ENCODE results near the gene FOXP2.
"Not testable (repeated sequence)": the region's sequence is repeated elsewhere in the genome, so short reads cannot be mapped to it uniquely, and the experiment has no call there.

FOXP2 gene

DNA sequence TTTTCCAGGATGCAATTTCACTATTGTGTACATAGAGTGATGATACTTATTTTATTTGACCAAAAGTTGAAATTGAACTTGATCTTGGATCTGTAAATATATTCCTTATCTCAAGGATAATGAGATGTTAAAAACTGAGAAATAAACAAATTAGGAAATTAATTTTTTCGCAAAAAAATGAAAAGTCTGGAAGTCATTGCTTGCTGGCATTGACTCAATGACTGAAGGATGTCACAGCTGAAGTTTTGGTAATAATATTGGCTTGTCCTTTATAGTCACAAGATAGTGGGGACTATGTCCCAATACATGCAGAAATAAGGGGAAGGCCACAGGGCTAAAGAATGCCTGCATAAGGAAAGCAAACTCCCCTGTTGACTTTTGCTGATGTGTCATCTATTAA is 92.8 kb downstream of the FOXP2 start:
- Histone ChIP-seq H3K36me3 (ENCODE audit: control insufficient read depth in 2 of 2, insufficient read depth in 1 of 2, low read length in 2 of 2) (no peaks in the 10 kb centered on the region), H3K4me1 (ENCODE audit: control insufficient read depth, insufficient read depth, low read length) (peaks cover 2% of the 10 kb centered on the region; the same call in 1 of the 2 replicates), H3K9me3 (ENCODE audit: control insufficient read depth, insufficient read depth, low read depth, low read length) (no peaks in the 10 kb centered on the region), H3K27ac (ENCODE audit: extremely low read depth, low read depth, low read length) (no peak overlapping the region), H3K4me3 (ENCODE audit: low read depth, low read length) (no peak overlapping the region)
- TF ChIP-seq ZFHX2 (tag by site-specific recombination; conservative IDR thresholded peaks at IDR 0.05): no peak
- TF ChIP-seq ZNF114 (tag by site-specific recombination; IDR thresholded peaks at IDR 0.05): no peak
- POLR2A ChIA-PET: no interaction called here
- CTCF ChIA-PET: no interaction called here

DNA sequence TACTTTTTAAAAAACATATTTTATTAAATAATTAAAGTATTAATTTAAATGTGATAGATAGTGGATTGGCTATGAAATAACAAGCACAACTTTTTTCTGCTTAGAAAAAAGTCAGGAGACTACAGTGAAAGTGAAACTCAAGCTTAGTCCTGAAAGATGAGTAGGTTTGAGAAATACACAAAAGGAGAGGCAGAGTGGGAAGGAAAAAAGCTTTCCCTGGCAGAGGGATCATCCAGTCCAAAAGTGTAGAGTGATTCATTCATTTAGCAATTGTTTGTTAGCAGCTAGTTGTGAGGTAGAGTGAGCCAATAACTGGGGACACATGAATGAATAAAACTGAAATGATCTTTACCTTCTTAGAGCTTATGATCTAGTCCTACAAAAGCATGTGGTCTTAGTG is 93.5 kb downstream of the FOXP2 start:
- Histone ChIP-seq H3K27ac (ENCODE audit: extremely low read depth, low read depth, low read length) (no peak overlapping the region), H3K4me1 (ENCODE audit: control insufficient read depth, insufficient read depth, low read length) (peaks cover 2% of the 10 kb centered on the region; the same call in 1 of the 2 replicates), H3K9me3 (ENCODE audit: control insufficient read depth, insufficient read depth, low read depth, low read length) (no peaks in the 10 kb centered on the region), H3K4me3 (ENCODE audit: low read depth, low read length) (no peak overlapping the region), H3K36me3 (ENCODE audit: control insufficient read depth in 2 of 2, insufficient read depth in 1 of 2, low read length in 2 of 2) (no peaks in the 10 kb centered on the region)
- TF ChIP-seq KLF1 (tag by site-specific recombination; IDR thresholded peaks at IDR 0.05) (no peak), ZBTB1 (tag by site-specific recombination; IDR thresholded peaks at IDR 0.05) (no peak), PRDM1 (tag by site-specific recombination; IDR thresholded peaks at IDR 0.05) (0 out of 2 replicates have a peak, but pooled peaks have one; percentile 57), ZNF366 (tag by site-specific recombination; conservative IDR thresholded peaks at IDR 0.05) (no peak)
- TF ChIP-seq, protein P1, sequence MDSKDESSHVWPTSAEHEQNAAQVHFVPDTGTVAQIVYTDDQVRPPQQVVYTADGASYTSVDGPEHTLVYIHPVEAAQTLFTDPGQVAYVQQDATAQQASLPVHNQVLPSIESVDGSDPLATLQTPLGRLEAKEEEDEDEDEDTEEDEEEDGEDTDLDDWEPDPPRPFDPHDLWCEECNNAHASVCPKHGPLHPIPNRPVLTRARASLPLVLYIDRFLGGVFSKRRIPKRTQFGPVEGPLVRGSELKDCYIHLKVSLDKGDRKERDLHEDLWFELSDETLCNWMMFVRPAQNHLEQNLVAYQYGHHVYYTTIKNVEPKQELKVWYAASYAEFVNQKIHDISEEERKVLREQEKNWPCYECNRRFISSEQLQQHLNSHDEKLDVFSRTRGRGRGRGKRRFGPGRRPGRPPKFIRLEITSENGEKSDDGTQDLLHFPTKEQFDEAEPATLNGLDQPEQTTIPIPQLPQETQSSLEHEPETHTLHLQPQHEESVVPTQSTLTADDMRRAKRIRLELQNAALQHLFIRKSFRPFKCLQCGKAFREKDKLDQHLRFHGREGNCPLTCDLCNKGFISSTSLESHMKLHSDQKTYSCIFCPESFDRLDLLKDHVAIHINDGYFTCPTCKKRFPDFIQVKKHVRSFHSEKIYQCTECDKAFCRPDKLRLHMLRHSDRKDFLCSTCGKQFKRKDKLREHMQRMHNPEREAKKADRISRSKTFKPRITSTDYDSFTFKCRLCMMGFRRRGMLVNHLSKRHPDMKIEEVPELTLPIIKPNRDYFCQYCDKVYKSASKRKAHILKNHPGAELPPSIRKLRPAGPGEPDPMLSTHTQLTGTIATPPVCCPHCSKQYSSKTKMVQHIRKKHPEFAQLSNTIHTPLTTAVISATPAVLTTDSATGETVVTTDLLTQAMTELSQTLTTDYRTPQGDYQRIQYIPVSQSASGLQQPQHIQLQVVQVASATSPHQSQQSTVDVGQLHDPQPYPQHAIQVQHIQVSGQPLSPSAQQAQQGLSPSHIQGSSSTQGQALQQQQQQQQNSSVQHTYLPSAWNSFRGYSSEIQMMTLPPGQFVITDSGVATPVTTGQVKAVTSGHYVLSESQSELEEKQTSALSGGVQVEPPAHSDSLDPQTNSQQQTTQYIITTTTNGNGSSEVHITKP (tag by site-specific recombination; IDR thresholded peaks at IDR 0.05): 0 out of 2 replicates have a peak, but pooled peaks have one; percentile 14
- POLR2A ChIA-PET: no interaction called here
- CTCF ChIA-PET: no interaction called here

DNA sequence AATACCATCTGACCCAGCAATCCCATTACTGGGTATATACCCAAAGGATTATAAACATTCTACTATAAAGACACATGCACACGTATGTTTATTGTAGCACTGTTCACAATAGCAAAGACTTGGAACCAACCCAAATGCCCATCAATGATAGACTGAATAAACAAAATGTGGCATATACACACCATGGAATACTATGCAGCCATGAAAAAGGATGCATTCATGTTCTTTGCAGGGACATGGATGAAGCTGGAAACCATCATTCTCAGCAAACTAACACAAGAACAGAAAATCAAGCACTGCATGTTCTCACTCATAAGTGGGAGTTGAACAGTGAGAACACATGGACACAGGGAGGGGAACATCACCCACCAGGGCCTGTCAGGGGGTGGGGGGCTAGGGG is 96.2 kb downstream of the FOXP2 start:
- H3K4me3 ChIP-seq (ENCODE audit: low read depth, low read length): not testable (repeated sequence)

DNA sequence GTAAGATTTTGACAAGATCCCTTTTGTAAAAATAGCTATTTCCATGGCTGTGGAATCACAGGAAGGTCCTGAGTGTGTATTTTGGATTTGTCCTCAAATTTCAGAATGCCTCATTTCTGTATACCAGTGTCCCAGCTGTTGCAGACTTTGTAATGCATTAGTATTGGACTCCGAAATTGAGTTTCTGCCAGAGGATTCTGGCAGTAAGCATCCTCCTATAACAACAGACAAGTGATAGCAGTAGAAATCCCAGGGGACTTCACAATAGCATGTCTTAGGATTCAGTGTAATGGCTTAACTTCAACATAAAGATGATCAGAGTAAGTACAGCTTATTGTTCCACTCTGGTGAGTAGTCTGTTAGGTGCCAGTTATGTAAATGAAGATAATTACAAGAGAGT is 104.6 kb downstream of the FOXP2 start:
- H3K4me3 ChIP-seq (ENCODE audit: low read depth, low read length): no peak overlapping the region
- TF ChIP-seq BCL11B (tag by site-specific recombination; IDR thresholded peaks at IDR 0.05; ENCODE audit: low read depth) (no peak), ZNF76 (tag by site-specific recombination; IDR thresholded peaks at IDR 0.05; ENCODE audit: borderline replicate concordance, low read depth) (no peak), ZNF785 (tag by site-specific recombination; IDR thresholded peaks at IDR 0.05) (no peak), ZNF514 (tag by site-specific recombination; IDR thresholded peaks at IDR 0.05) (no peak), ZNF510 (tag by site-specific recombination; IDR thresholded peaks at IDR 0.05; ENCODE audit: insufficient replicate concordance) (no peak), ZNF248 (tag by site-specific recombination; IDR thresholded peaks at IDR 0.05) (no peak), REPIN1 (tag by site-specific recombination; IDR thresholded peaks at IDR 0.05; ENCODE audit: low read depth) (no peak)
- ChIA-PET POLR2A (no interaction called here), CTCF (no interaction called here)
- no peak overlapping the region for H3K27ac ChIP-seq (ENCODE audit: extremely low read depth, low read depth, low read length)
- H3K4me1 ChIP-seq (ENCODE audit: control insufficient read depth, insufficient read depth, low read length): no peaks in the 10 kb centered on the region
- no peaks in the 10 kb centered on the region for H3K36me3 ChIP-seq (ENCODE audit: control insufficient read depth in 2 of 2, insufficient read depth in 1 of 2, low read length in 2 of 2)
- no peaks in the 10 kb centered on the region for H3K9me3 ChIP-seq (ENCODE audit: control insufficient read depth, insufficient read depth, low read depth, low read length)

More for the DNA sequence above, 96.2 kb downstream of the FOXP2 start:
- H3K36me3 ChIP-seq (ENCODE audit: control insufficient read depth in 2 of 2, insufficient read depth in 1 of 2, low read length in 2 of 2); H3K4me1 ChIP-seq (ENCODE audit: control insufficient read depth, insufficient read depth, low read length); H3K9me3 ChIP-seq (ENCODE audit: control insufficient read depth, insufficient read depth, low read depth, low read length); H3K27ac ChIP-seq (ENCODE audit: extremely low read depth, low read depth, low read length); POLR2A ChIA-PET; CTCF ChIA-PET: not testable (repeated sequence)
- TF ChIP-seq, protein P2, sequence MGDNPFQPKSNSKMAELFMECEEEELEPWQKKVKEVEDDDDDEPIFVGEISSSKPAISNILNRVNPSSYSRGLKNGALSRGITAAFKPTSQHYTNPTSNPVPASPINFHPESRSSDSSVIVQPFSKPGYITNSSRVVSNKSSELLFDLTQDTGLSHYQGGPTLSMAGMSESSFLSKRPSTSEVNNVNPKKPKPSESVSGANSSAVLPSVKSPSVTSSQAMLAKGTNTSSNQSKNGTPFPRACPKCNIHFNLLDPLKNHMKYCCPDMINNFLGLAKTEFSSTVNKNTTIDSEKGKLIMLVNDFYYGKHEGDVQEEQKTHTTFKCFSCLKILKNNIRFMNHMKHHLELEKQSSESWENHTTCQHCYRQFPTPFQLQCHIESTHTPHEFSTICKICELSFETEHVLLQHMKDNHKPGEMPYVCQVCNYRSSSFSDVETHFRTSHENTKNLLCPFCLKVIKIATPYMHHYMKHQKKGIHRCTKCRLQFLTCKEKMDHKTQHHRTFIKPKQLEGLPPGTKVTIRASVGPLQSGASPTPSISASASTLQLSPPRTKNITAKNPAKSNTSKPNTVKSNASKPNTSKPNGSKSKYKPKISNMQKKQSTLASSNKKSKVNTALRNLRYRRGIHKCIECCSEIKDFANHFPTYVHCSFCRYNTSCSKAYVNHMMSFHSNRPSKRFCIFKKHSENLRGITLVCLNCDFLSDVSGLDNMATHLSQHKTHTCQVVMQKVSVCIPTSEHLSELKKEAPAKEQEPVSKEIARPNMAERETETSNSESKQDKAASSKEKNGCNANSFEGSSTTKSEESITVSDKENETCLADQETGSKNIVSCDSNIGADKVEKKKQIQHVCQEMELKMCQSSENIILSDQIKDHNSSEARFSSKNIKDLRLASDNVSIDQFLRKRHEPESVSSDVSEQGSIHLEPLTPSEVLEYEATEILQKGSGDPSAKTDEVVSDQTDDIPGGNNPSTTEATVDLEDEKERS (tag by site-specific recombination; IDR thresholded peaks at IDR 0.05): peak; percentile 88
- TF ChIP-seq, protein P3, sequence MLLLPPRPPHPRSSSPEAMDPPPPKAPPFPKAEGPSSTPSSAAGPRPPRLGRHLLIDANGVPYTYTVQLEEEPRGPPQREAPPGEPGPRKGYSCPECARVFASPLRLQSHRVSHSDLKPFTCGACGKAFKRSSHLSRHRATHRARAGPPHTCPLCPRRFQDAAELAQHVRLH (tag by site-specific recombination; IDR thresholded peaks at IDR 0.05): peak; percentile 65; the same call in 1 of the 2 replicates
- TF ChIP-seq ZNF146 (tag by site-specific recombination; IDR thresholded peaks at IDR 0.05): peak; percentile 99

Measured in HEK293 (cell line).